Loucy (cell line): ENCODE measurements around the gene RAB3GAP1.

Experiments
- EZH2phosphoT487 ChIP-seq: fragments of 200-600 bp; IDR thresholded peaks from 2 replicates; pipeline ENCODE4 v1.6.1; 2018; ENCODE audit warnings: antibody characterized with exemption, mild to moderate bottlenecking, moderate library complexity, borderline replicate concordance
- TF ChIP-seq, protein P1 (sequence below): fragments of 200-600 bp; sonication (generic); conservative IDR thresholded peaks from 2 replicates; pipeline ENCODE4 v1.5.1; 2014; ENCODE audit warnings: mild to moderate bottlenecking, antibody characterized with exemption, low read length

- TF ChIP-seq, protein P1, sequence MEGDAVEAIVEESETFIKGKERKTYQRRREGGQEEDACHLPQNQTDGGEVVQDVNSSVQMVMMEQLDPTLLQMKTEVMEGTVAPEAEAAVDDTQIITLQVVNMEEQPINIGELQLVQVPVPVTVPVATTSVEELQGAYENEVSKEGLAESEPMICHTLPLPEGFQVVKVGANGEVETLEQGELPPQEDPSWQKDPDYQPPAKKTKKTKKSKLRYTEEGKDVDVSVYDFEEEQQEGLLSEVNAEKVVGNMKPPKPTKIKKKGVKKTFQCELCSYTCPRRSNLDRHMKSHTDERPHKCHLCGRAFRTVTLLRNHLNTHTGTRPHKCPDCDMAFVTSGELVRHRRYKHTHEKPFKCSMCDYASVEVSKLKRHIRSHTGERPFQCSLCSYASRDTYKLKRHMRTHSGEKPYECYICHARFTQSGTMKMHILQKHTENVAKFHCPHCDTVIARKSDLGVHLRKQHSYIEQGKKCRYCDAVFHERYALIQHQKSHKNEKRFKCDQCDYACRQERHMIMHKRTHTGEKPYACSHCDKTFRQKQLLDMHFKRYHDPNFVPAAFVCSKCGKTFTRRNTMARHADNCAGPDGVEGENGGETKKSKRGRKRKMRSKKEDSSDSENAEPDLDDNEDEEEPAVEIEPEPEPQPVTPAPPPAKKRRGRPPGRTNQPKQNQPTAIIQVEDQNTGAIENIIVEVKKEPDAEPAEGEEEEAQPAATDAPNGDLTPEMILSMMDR = no peak
- TF ChIP-seq EZH2phosphoT487 = no peak
These were observed 107.1 kb downstream of the RAB3GAP1 start for GRCh38 chr2:135159191-135159590.
